Measurements from ENCODE around the gene TMEM131.

- TF ChIP-seq CTCF (IDR thresholded peaks at IDR 0.05) (no peak), POLR2AphosphoS5 (IDR thresholded peaks at IDR 0.05) (no peak)
Measured at GRCh38 chr2:97910403-97911205, 85.1 kb downstream of the TMEM131 start.

All from sigmoid colon (tissue), 4 donors.